Adrenal gland (tissue), 5 donors: ENCODE results near the gene ADIPOR1.

Experiments used
- POLR2A ChIP-seq, 2 donors: fragments of 450-650 bp; IDR thresholded peaks; one replicate each; pipeline ENCODE4 v1.6.1; 2017; ENCODE audit warnings: antibody characterized with exemption in 2 of 2, mild to moderate bottlenecking in 2 of 2, moderate library complexity in 1 of 2
- TF ChIP-seq, protein P1 (sequence below), 6 experiments: fragments of 450-650 bp in 4 of 6; fragments of 200-600 bp in 2 of 6; sonication (generic) in 1 of 6; IDR thresholded peaks; 1 replicate in 5 of 6; 2 replicates in 1 of 6; pipeline versions ENCODE4 v1.5.1 to v1.8.0; 2016 to 2021; ENCODE audit warnings: antibody characterized with exemption in 6 of 6, mild to moderate bottlenecking in 2 of 6, moderate library complexity in 1 of 6
- donor health status: DM: no; HTN: no; CAD: no.

GRCh38 chr1:202966006-202966898 lies 8.1 kb upstream of the ADIPOR1 start:
- TF ChIP-seq, protein P1, sequence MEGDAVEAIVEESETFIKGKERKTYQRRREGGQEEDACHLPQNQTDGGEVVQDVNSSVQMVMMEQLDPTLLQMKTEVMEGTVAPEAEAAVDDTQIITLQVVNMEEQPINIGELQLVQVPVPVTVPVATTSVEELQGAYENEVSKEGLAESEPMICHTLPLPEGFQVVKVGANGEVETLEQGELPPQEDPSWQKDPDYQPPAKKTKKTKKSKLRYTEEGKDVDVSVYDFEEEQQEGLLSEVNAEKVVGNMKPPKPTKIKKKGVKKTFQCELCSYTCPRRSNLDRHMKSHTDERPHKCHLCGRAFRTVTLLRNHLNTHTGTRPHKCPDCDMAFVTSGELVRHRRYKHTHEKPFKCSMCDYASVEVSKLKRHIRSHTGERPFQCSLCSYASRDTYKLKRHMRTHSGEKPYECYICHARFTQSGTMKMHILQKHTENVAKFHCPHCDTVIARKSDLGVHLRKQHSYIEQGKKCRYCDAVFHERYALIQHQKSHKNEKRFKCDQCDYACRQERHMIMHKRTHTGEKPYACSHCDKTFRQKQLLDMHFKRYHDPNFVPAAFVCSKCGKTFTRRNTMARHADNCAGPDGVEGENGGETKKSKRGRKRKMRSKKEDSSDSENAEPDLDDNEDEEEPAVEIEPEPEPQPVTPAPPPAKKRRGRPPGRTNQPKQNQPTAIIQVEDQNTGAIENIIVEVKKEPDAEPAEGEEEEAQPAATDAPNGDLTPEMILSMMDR (IDR thresholded peaks at IDR 0.05): no peak
- TF ChIP-seq POLR2A (IDR thresholded peaks at IDR 0.05): no peak
